NOMO-1 treated with DMSO at 0.1 percent for 48 hours (cell line): ENCODE measurements around the gene ZBTB5.
"Not testable (repeated sequence)": the region's sequence is repeated elsewhere in the genome, so short reads cannot be mapped to it uniquely, and the experiment has no call there.

Experiments
- DNase-seq: peaks from one replicate; lab custom pipeline; 2025; ENCODE audit not compliant: unreplicated experiment; lab: John Stamatoyannopoulos, UW

Gene ZBTB5

GRCh38 chr9:37486616-37487548 lies 21.6 kb upstream of the ZBTB5 start:
- no peak for DNase-seq

DNA sequence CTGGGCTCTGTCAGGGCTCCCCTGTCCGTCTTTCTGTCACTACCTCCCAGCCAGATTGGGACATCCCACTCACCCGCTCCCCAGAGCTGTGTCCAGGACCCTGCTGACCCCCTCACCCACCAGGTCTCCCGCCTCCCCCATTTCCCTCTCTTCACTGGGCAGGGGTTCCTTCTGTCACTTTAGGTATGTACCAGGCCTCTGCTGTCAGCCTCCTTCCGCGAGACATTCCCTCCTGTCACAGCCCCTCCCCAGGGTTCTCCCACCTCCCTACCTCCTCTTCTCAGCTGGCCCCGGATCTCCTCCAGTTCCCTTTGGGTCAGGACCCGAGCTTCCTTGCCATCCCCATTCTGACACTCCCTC lies 21.0 kb upstream of the ZBTB5 start:
- no peak for DNase-seq

- DNase-seq = peak; percentile 69
These were observed 20.4 kb upstream of the ZBTB5 start, which contains the start of gene POLR1E for GRCh38 chr9:37485389-37486255. TSS of gene POLR1E (plus strand) at chr9:37485948. CDS start at chr9:37486048, 100 bp downstream.

- no peak for DNase-seq
These were observed 15.5 kb upstream of the ZBTB5 start for GRCh38 chr9:37480759-37481158.

- not testable (repeated sequence) for DNase-seq
These were observed 12.9 kb upstream of the ZBTB5 start for GRCh38 chr9:37477987-37478619.

GRCh38 chr9:37477443-37477842 lies 12.2 kb upstream of the ZBTB5 start:
- not testable (repeated sequence) for DNase-seq

- no peak for DNase-seq
These were observed 11.7 kb upstream of the ZBTB5 start for GRCh38 chr9:37476930-37477329.

DNA sequence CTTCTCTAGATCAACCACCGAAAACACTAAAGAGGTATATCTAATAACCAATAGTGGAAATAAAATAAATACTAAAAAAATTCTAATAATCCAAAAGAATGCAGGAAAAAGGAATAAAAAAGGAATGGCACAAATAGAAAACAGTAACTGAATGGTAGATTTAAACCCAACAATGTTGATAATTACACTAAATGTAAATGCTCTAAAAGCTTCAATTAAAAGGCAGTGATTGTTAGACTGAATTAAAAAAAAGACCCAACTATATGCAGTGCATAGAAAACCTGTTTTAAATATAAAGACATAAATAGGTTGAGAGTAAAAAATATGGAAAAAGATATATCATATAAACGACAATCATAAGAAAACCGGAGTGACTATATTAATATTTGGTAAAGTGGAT lies 9.2 kb upstream of the ZBTB5 start:
- no peak for DNase-seq

- DNase-seq = not testable (repeated sequence)
These were observed 8.7 kb upstream of the ZBTB5 start for GRCh38 chr9:37473982-37474381.

DNA sequence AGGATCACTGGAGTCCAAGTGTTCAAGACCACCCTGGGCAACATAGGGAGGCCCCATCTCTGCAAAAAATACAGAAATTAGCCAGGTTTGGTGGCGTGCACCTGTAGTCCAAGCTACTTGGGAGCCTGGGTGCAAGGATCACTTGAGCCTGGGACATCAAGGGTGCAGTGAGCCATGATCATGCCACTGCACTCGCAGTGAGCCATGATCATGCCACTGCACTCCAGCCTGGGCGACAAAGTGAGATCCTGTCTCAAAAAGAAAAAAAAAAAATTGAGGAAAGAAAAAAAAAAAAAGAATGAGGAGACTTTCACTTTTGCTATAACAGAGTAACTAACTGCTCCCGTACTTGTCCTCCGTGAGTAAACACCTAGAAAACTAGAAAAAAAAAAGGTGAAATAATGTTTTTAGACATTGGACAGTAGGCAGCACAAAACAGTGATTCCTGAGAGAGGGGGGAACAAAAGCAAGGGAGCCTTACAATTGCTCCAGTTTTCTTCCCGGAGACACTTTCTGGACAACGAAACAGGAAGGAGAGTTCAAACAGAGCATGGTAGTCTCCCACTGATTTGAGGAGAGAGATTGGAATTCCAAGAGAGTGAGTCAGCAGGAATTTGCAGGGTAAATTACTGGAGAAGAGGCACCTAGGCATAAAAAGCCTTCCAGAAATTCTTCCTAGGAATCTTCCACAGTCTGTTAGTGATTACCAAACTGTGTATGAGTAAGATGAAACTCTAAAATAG lies 6.9 kb upstream of the ZBTB5 start:
- DNase-seq = no peak

DNA sequence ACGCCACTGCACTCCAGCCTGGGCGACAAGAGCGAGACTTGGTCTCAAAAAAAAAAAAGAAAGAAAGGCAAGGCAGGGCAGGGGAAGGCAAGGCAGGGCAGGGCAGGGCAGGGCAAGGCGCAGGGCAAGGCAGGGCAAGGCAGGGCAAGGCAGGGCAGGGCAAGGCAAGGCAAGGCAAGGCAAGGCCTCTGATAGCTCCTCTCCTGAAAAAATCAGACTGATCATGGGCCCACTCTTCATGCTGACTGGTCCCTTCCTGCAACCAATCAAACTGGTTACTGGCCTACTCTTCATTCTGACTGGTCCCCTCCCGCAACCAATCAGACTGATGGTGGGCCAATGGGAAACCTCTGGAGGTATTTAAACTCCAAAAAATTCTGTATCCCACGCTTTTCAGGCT lies 3.4 kb upstream of the ZBTB5 start:
- no peak for DNase-seq

- not testable (repeated sequence) for DNase-seq
These were observed 2.3 kb upstream of the ZBTB5 start for GRCh38 chr9:37467530-37467929.

- peak; percentile 50 for DNase-seq
These were observed 923 bp upstream of the ZBTB5 start for GRCh38 chr9:37466037-37466709.

GRCh38 chr9:37464426-37465248 lies 613 bp downstream of the ZBTB5 start:
- peak; percentile 5 for DNase-seq

GRCh38 chr9:37464006-37464405 lies 1.2 kb downstream of the ZBTB5 start:
- DNase-seq = no peak

- no peak for DNase-seq
These were observed 8.4 kb downstream of the ZBTB5 start for GRCh38 chr9:37456817-37457216.

- DNase-seq = no peak
These were observed 9.2 kb downstream of the ZBTB5 start for GRCh38 chr9:37455884-37456647.

DNA sequence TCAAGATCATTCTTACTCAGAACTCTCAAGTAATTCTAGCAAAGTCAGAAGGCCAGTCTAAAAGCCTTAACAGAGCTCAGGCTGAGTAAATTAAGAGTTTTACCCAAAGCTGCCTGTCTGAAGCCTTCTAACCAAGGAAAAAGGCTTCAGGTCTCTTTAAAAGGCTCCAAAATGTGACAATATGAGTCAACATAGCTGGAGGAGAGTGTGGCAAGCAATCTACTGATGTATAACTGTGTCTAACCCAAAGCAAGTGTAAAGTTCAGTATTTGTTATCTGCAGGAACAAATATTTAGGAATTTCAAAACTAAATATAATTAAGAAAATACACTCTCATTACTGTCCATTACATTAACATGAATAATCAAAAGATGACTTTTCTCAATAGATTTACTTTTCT lies 11.0 kb downstream of the ZBTB5 start:
- no peak for DNase-seq
